Osteoblast (primary cell): Measurements from ENCODE around the gene PLEKHG7. TPM values are rescaled to one million over a fixed set of nuclear protein-coding genes. Genes with fewer than 3 reads are reported as not detected.

Experiments
- DNase-seq: peaks from one replicate; pipeline ENCODE4 v3.0.0; 2011; ENCODE audit warnings: low spot score, mixed read lengths; ENCODE audit not compliant: insufficient read length; ENCODE audit errors: missing footprints
- H2AFZ ChIP-seq: 2 replicates; pipeline ENCODE4 v1.6.0; 2011; ENCODE audit warnings: mild to moderate bottlenecking, low read length
- H3K27ac ChIP-seq: 2 replicates; pipeline ENCODE4 v1.5.1; 2011; ENCODE audit warnings: mild to moderate bottlenecking, low read depth, low read length, moderate library complexity
- H3K27me3 ChIP-seq: 2 replicates; pipeline ENCODE4 v1.6.0; 2012; ENCODE audit warnings: mild to moderate bottlenecking, control low read depth, inconsistent platforms, low read length, moderate library complexity; ENCODE audit not compliant: insufficient read depth
- H3K36me3 ChIP-seq: 2 replicates; pipeline ENCODE4 v1.5.1; 2011; ENCODE audit warnings: mild to moderate bottlenecking, low read length, control low read depth, moderate library complexity; ENCODE audit not compliant: insufficient read depth
- H3K4me1 ChIP-seq: 2 replicates; pipeline ENCODE4 v1.5.1; 2011; ENCODE audit warnings: mild to moderate bottlenecking, low read length, control low read depth, moderate library complexity; ENCODE audit not compliant: insufficient read depth
- H3K4me2 ChIP-seq: 2 replicates; pipeline ENCODE4 v1.6.0; 2011; ENCODE audit warnings: mild to moderate bottlenecking, low read length; ENCODE audit not compliant: insufficient read depth
- H3K4me3 ChIP-seq: fragments of 200-600 bp; sonication (generic); 3 replicates; pipeline ENCODE4 v1.5.1; 2012; ENCODE audit warnings: mild to moderate bottlenecking, low read length, inconsistent platforms; ENCODE audit not compliant: insufficient read depth
- H3K79me2 ChIP-seq: 2 replicates; pipeline ENCODE4 v1.6.0; 2012; ENCODE audit warnings: mild to moderate bottlenecking, low read length, control low read depth, inconsistent platforms; ENCODE audit not compliant: insufficient read depth
- H3K9me3 ChIP-seq: 2 replicates; pipeline ENCODE4 v1.5.1; 2011; ENCODE audit warnings: low read depth, low read length, control low read depth
- H4K20me1 ChIP-seq: 2 replicates; pipeline ENCODE4 v1.6.0; 2012; ENCODE audit warnings: mild to moderate bottlenecking, low read length, control low read depth; ENCODE audit not compliant: insufficient read depth
- CTCF ChIP-seq: IDR thresholded peaks from 2 replicates; pipeline ENCODE4 v1.5.1; 2011; ENCODE audit warnings: mild to moderate bottlenecking, low read depth, low read length, moderate library complexity; ENCODE audit errors: extremely low read depth
- total RNA-seq: library from RNA; depleted of rRNA; stranded (reverse); fragments of >200 nt; gene quantifications from 2 replicates; pipeline ENCODE4 v1.2.3, GENCODE V29; 2012

Gene PLEKHG7
- total RNA-seq, 1 donor = not detected

- H3K79me2 ChIP-seq = no peaks in the 10 kb centered on the region
- H3K9me3 ChIP-seq = no peaks in the 10 kb centered on the region
- H3K4me3 ChIP-seq = no peak overlapping the region
- no peaks in the 10 kb centered on the region for H3K27me3 ChIP-seq
- H3K4me2 ChIP-seq = no peak overlapping the region
- DNase-seq = no peak
- H3K4me1 ChIP-seq = peaks cover 16% of the 10 kb centered on the region
- H3K36me3 ChIP-seq = no peaks in the 10 kb centered on the region
- no peaks in the 10 kb centered on the region for H4K20me1 ChIP-seq
- H2AFZ ChIP-seq = no peak overlapping the region
- no peak for TF ChIP-seq CTCF
- no peak overlapping the region for H3K27ac ChIP-seq
Measured at GRCh38 chr12:92721656-92722055, 18.9 kb downstream of the PLEKHG7 start.

- Histone ChIP-seq H3K27ac (no peak overlapping the region), H3K4me1 (peaks cover 9% of the 10 kb centered on the region), H4K20me1 (no peaks in the 10 kb centered on the region), H3K4me2 (no peak overlapping the region), H3K79me2 (no peaks in the 10 kb centered on the region), H2AFZ (no peak overlapping the region), H3K4me3 (no peak overlapping the region), H3K27me3 (no peaks in the 10 kb centered on the region), H3K36me3 (no peaks in the 10 kb centered on the region), H3K9me3 (no peaks in the 10 kb centered on the region)
- DNase-seq = no peak
- TF ChIP-seq CTCF = no peak
Measured at GRCh38 chr12:92722897-92723296, 20.1 kb downstream of the PLEKHG7 start.

- H3K4me1 ChIP-seq = no peaks in the 10 kb centered on the region
- H3K36me3 ChIP-seq = no peaks in the 10 kb centered on the region
- no peaks in the 10 kb centered on the region for H4K20me1 ChIP-seq
- DNase-seq = no peak
- no peak overlapping the region for H3K4me3 ChIP-seq
- H3K27me3 ChIP-seq = no peaks in the 10 kb centered on the region
- TF ChIP-seq CTCF = no peak
- no peak overlapping the region for H3K4me2 ChIP-seq
- H3K79me2 ChIP-seq = no peaks in the 10 kb centered on the region
- H2AFZ ChIP-seq = no peak overlapping the region
- H3K9me3 ChIP-seq = no peaks in the 10 kb centered on the region
- H3K27ac ChIP-seq = no peak overlapping the region
Measured at GRCh38 chr12:92726850-92727249, 24.1 kb downstream of the PLEKHG7 start.

GRCh38 chr12:92729773-92730305 lies 27.1 kb downstream of the PLEKHG7 start:
- H3K4me3 ChIP-seq = no peak overlapping the region
- H3K9me3 ChIP-seq = no peaks in the 10 kb centered on the region
- H3K4me2 ChIP-seq = no peak overlapping the region
- H3K27ac ChIP-seq = no peak overlapping the region
- TF ChIP-seq CTCF = no peak
- H3K27me3 ChIP-seq = no peaks in the 10 kb centered on the region
- H4K20me1 ChIP-seq = no peaks in the 10 kb centered on the region
- DNase-seq = no peak
- H3K79me2 ChIP-seq = no peaks in the 10 kb centered on the region
- H3K36me3 ChIP-seq = no peaks in the 10 kb centered on the region
- H2AFZ ChIP-seq = no peak overlapping the region
- peaks cover 5% of the 10 kb centered on the region for H3K4me1 ChIP-seq
